ENCODE results near the gene MEGF6. TPM values are rescaled to one million over a fixed set of nuclear protein-coding genes. Genes with fewer than 3 reads are reported as not detected.
"Not testable (repeated sequence)": the region's sequence is repeated elsewhere in the genome, so short reads cannot be mapped to it uniquely, and the experiment has no call there.

MEGF6 gene
- total and polyA plus RNA-seq, 9 of the 15 experiments (the other 6 are each of a cell fraction or from before 2014, with no cell fraction given) = 0.03 to 1.7 (median 0.24) TPM; not detected in 3

DNA sequence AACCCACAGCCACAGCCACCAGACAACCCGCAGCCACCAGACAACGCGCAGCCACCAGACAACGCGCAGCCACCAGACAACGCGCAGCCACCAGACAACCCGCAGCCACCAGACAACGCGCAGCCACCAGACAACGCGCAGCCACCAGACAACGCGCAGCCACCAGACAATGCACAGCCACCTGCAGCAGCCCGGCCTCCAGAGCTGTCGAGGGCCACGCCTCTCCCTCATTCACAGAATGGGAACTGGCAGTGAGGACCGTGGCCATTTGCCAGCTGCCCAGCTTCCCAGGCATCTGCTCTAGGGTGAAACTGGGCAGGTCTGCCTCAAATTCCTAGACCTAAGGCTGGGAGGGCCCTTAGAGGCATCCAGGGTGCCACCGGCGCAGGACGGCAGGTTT, 27.6 kb downstream of the MEGF6 start:
- BruUV-seq (replicated peaks); FAIRE-seq; H4K20me1 ChIP-seq (replicated peaks; ENCODE audit: control insufficient read depth, insufficient read depth, low read length); H3K4me2 ChIP-seq (ENCODE audit: insufficient read depth, low read length); H2AFZ ChIP-seq (ENCODE audit: low read depth, low read length); CTCF ChIA-PET (ENCODE audit: low intra/inter-chr PET ratio); ATAC-seq; POLR2A ChIA-PET; H3K9me1 ChIP-seq (ENCODE audit: control insufficient read depth, insufficient read depth, low read length); H3K79me2 ChIP-seq (ENCODE audit: control insufficient read depth, insufficient read depth, low read length); in situ Hi-C loops (cut with MboI); H3K4me1 ChIP-seq (replicated peaks in 1 of 2; ENCODE audit: control insufficient read depth in 2 of 2, insufficient read depth in 2 of 2, low read length in 2 of 2); H3K9ac ChIP-seq (ENCODE audit: insufficient read depth in 1 of 2, low read depth in 2 of 2, low read length in 2 of 2); DNase-seq (ENCODE audit: extremely low read depth in 1 of 4, low spot score in 3 of 4); H3K9me3 ChIP-seq (replicated peaks; ENCODE audit: control insufficient read depth, insufficient read depth, low read depth, low read length); H3K36me3 ChIP-seq (ENCODE audit: control insufficient read depth, insufficient read depth, low read length); H3K4me3 ChIP-seq; H3K27ac ChIP-seq (ENCODE audit: extremely low read depth, low read depth, low read length); intact Hi-C loops (cut with micrococcal nuclease): not testable (repeated sequence)
- WGBS (ENCODE audit: insufficient coverage, low coverage, missing lambda C conversion rate) = 42% methylated on average over 18 of the region's 21 CpGs
- peaks cover 7 to 20% of the 10 kb centered on the region in 2 experiments; a peak in 3 of 5 replicates for H3K27me3 ChIP-seq (ENCODE audit: control insufficient read depth in 2 of 2, insufficient read depth in 2 of 2, low read length in 2 of 2)

DNA sequence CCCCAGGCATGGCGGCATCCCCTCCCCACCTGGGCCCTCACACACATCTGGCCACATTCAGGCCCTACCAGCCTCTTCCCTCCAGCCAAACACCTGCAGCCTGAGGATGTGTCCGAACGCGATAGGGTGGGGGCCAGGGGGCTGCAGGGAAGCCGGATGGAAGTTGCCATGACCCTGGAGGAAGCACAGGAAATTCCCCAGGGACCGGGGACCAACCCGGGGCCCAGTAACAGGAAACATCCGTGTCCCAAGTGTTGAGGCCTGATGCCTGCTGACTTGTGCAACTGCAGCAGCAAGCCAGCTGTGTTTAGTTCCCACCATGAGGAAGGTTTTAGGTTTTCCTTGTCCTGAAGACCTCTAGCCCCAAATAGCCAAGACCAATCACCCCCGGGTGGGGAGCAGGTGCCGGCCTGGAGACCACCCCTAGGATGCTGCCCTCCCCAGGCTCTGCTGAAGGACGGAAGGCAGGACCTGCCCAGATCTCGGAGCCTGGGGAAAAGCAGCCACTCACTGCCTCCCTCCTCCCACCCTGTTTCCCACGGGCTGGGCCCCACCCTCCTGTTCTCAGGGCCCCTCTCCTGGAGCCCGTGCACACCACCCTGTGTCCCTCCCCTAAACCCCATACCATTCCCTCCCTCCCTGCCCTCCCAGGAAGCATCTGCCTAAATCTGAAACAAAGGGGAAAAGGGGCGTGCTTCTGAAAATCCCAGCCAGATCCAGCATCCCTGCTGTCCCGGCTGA, 29.8 kb downstream of the MEGF6 start:
- Histone ChIP-seq H3K27me3 (ENCODE audit: control insufficient read depth in 2 of 2, insufficient read depth in 2 of 2, low read length in 2 of 2) (peaks cover 9 to 32% of the 10 kb centered on the region in 2 experiments; a peak in 4 of 5 replicates), H3K9me1 (ENCODE audit: control insufficient read depth, insufficient read depth, low read length) (no peaks in the 10 kb centered on the region), H3K4me3 (no peak overlapping the region), H3K36me3 (ENCODE audit: control insufficient read depth, insufficient read depth, low read length) (no peaks in the 10 kb centered on the region), H3K4me1 (replicated peaks in 1 of 2; ENCODE audit: control insufficient read depth in 2 of 2, insufficient read depth in 2 of 2, low read length in 2 of 2) (peaks cover 0 to 3% of the 10 kb centered on the region in 2 experiments; a peak in 1 of 5 replicates), H3K79me2 (ENCODE audit: control insufficient read depth, insufficient read depth, low read length) (no peaks in the 10 kb centered on the region), H3K27ac (ENCODE audit: extremely low read depth, low read depth, low read length) (no peak overlapping the region), H2AFZ (ENCODE audit: low read depth, low read length) (no peak overlapping the region), H4K20me1 (replicated peaks; ENCODE audit: control insufficient read depth, insufficient read depth, low read length) (0 out of 2 replicates have a peak, but pooled peaks cover 7% of the 10 kb centered on the region), H3K9ac (ENCODE audit: insufficient read depth in 1 of 2, low read depth in 2 of 2, low read length in 2 of 2) (no peak overlapping the region), H3K9me3 (replicated peaks; ENCODE audit: control insufficient read depth, insufficient read depth, low read depth, low read length) (peaks cover 4% of the 10 kb centered on the region; the same call in 1 of the 2 replicates), H3K4me2 (ENCODE audit: insufficient read depth, low read length) (no peak overlapping the region)
- DNase-seq (ENCODE audit: extremely low read depth in 1 of 4, low spot score in 3 of 4) (no peak), ATAC-seq (no peak), FAIRE-seq (no peak)
- intact Hi-C loops (cut with micrococcal nuclease) = no loop called here
- in situ Hi-C loops (cut with MboI) = no loop called here
- TF ChIP-seq SMAD3 (CRISPR knock-in tag; conservative IDR thresholded peaks at IDR 0.05) (no peak), GTF2E2 (tag; IDR thresholded peaks at IDR 0.05) (no peak), FOXA1 (IDR thresholded peaks at IDR 0.05; ENCODE audit: borderline replicate concordance) (no peak), ZNF263 (CRISPR knock-in tag; IDR thresholded peaks at IDR 0.05; ENCODE audit: borderline replicate concordance) (no peak), POLR2A (conservative IDR thresholded peaks at IDR 0.05) (no peak), ZSCAN29 (IDR thresholded peaks at IDR 0.05) (no peak)
- TF ChIP-seq, protein P1, sequence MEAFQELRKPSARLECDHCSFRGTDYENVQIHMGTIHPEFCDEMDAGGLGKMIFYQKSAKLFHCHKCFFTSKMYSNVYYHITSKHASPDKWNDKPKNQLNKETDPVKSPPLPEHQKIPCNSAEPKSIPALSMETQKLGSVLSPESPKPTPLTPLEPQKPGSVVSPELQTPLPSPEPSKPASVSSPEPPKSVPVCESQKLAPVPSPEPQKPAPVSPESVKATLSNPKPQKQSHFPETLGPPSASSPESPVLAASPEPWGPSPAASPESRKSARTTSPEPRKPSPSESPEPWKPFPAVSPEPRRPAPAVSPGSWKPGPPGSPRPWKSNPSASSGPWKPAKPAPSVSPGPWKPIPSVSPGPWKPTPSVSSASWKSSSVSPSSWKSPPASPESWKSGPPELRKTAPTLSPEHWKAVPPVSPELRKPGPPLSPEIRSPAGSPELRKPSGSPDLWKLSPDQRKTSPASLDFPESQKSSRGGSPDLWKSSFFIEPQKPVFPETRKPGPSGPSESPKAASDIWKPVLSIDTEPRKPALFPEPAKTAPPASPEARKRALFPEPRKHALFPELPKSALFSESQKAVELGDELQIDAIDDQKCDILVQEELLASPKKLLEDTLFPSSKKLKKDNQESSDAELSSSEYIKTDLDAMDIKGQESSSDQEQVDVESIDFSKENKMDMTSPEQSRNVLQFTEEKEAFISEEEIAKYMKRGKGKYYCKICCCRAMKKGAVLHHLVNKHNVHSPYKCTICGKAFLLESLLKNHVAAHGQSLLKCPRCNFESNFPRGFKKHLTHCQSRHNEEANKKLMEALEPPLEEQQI (IDR thresholded peaks at IDR 0.05) = no peak
- TF ChIP-seq, protein P2, sequence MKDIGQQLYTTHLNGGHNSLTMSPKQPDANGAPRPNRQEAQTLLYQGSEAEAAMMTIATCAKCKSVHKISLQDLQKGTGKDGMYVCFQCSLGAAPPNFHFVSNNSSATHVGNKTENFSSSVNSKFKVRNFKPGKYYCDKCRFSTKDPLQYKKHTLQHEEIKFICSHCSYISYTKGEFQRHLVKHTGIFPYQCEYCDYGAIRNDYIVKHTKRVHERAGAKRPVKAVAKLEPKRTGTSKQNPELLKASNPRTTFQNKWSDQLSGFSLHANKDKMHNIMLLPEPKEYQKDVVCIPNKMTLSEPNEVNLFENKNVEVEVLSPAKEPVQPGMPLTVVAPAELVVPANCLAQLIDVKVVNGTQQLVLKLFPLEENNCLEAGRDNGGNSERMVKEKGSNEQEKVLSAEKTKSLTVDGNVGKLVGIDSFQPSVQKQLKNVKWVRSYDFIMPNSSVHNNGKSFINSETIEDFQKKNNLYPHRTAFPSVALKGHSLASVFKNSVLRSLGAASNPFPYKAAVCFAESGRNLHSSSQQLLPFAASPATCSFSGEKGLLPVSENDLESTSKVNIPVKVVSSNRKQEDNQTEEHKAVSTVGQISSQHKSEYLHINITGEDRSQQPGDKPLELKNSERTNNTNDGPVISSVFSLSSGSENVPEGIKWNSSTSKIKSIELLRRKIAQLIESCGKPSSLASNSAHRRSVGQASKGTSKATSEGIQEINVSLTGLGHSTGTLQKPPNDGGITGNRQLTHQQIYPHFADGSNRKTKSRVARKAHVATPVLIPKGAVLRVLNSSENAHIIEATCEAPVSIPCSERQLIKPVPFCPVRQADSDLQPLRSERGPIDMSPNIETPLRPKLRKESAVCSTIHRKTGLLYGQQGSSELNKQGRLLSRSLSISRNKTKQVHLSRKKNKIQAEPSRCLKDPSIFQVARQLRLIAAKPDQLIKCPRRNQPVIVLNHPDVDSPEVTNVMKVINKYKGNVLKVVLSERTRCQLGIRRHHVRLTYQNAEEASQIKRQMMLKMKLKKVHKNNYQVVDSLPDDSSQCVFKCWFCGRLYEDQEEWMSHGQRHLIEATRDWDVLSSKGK (CRISPR knock-in tag; IDR thresholded peaks at IDR 0.05) = no peak
- POLR2A ChIA-PET = interaction anchor here (0.6 to 0.7 kb wide), 2 partner anchors 15 to 19 kb away, joined by 3 read pairs; no protein-coding TSS in a partner anchor
- CTCF ChIA-PET (ENCODE audit: low intra/inter-chr PET ratio) = no interaction called here
- 3% methylated on average over 15 of the region's 16 CpGs for WGBS (ENCODE audit: insufficient coverage, low coverage, missing lambda C conversion rate)
- BruUV-seq (replicated peaks) = no TSS peak

All from K562 (cell line).